HG03558 (cell line): Measurements from ENCODE around the gene LRRC61.
"Not testable (repeated sequence)": the region's sequence is repeated elsewhere in the genome, so short reads cannot be mapped to it uniquely, and the experiment has no call there.

Source experiments
- ATAC-seq: cut with Tn5 transposase; IDR thresholded peaks from one replicate; pipeline ENCODE4 v1.9.1; 2021; ENCODE audit warnings: moderate number of reproducible peaks; ENCODE audit not compliant: unreplicated experiment; ENCODE audit errors: extremely low read depth

Gene LRRC61

DNA sequence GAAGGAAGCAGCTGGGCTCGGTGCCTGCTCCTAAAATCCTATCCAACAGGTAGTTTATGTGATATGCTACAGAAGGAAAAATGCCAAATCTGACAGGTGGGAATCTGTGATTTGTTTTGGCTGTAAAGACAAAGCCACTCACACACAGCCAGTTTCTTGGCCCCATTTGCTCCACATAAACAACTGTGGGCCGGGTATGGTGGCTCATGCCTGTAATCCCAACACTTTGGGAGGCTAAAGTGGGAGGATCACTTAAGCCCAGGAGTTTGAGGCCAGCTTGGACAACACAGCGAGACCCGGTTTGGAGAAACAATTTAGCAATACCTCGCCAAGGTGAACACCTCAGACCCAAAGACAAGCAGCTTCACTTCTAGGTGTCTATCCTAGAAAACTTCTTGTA is 16.8 kb upstream of the LRRC61 start:
- ATAC-seq, result not testable (repeated sequence)

DNA sequence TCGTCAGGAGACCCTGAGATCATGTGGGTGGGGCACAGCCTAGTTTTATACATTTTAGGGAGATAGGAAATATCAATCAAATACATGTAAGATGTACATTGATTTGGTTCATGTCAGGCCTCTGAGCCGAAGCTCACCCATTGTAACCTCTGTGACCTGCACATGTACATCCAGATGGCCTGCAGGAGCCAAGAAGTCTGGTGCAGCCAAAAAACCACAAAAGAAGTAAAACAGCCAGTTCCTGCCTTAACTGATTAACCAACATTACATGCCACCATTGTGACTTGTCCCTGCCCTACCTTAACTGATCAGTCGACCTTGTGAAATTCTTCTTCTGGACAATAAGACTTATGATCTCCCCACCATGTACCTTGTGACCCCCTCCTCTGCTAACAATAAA is 16.0 kb upstream of the LRRC61 start:
- ATAC-seq, result no peak

DNA sequence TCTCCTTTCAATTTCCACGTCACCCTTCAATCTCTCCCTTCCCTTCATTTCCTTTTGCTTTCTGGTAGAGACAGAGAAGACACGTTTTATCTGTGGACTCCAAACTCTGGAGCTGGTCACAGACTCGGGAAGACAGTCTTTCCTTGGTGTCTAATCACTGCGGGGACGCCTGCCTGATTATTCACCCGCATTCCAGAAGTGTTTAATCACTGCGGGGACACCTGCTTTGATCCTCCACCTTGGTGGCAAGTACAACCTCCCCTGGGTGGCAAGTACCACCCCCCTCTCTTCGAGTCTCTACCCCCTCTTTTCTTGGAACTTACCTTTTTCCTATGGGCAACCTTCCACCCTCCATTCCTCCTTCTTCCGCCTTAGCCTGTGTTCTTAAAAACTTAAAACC is 15.3 kb upstream of the LRRC61 start:
- ATAC-seq, result no peak

DNA sequence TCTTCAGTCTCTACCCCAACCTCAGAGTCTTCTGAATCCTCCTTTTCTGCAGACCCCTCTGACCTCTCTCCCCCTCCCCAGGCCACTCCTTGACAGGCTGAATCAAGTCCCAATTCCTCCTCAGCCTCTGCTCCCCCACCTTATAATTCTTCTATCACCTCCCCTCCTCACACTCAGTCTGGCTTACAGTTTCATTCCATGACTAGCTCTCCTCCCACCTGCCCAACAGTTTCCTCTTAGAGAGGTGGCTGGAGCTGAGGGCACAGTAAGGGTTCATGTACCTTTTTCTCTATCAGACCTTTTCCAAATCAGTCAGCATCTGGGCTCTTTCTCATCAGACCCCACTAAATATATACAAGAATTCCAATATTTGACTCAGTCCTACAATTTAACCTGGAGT is 14.6 kb upstream of the LRRC61 start:
- no peak for ATAC-seq

DNA sequence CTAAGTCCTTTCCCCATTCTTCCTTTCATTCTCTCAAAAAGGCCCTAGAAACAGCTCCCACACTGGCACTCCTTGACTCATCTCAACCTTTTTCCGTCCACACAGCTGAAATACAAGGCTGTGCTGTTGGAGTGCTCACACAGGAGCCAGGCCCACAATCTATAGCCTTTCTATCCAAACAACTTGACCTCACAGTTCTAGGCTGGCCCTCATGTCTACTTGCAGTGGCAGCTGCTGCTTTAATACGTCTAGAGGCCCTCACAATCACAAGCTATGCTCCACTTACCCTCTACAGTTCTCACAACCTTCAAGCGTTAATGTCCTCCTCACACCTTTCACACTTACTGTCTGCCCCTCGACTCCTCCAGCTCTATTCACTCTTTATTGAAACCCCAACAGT is 12.0 kb upstream of the LRRC61 start:
- ATAC-seq, result no peak

DNA sequence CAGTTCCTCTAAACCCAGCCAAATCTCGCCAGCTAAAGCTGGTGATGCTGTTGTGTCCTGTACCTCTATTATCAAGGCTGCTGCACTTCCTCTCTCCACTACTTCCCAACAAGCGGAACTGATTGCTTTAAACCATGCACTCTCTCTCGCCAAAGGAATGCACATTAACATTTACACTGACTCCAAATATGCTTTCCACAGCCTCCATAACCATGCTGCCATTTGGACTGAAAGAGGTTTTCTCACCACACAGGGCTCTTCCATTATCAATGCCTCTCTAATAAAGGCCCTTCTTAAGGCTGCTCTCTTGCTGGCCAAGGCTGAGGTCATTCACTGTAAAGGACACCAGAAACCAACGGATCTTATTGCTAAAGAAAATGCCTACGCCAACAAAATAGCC is 11.4 kb upstream of the LRRC61 start:
- ATAC-seq, result no peak

DNA sequence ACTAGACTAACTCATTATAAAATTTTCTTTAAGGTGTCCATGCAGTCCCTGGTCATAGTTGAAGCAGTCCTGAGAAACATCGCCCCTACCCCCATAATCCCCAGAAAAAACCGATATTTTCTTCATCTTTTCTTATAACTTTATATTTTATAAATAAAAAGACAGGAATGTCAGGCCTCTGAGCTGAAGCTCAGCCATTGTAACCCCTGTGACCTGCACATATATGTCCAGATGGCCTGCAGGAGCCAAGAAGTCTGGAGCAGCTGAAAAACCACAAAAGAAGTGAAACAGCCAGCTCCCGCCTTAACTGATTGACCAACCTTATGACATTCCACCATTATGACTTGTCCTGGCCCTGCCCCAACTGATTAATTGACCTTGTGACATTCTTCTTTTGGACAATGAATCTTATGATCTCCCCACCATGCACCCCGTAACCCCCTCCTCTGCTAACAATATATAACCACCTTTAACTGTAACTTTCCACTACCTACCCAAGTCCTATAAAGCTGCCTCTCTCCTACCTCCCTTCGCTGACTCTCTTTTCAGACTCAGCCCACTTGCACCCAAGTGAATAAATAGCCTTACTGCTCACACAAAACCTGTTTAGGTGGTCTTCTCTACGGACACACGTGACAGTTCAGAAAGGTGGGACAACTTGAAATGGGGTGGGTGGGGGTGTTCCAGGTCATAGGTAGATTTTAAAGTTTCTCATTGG is 10.3 kb upstream of the LRRC61 start:
- ATAC-seq, result not testable (repeated sequence)

DNA sequence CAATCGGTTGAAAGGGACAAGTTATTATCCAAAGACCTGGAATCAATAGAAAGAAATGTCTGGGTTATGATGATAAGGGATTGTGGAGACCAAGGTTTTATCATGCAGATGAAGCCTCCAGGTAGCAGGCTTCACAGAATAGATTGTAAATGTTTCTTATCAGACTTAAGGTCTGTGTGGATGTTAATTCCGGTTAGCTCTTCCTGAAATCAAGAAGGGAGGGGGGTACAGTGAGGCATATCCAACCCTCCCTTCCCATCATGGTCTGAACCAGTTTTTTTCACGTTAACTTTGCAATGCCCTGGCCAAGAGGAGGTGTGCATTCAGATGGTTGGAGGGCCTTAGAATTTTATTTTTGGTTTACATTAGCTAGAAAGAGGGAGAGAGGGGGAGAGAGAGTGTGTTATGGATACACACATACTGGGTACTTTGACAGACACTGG is 9.8 kb upstream of the LRRC61 start:
- ATAC-seq, result no peak

DNA sequence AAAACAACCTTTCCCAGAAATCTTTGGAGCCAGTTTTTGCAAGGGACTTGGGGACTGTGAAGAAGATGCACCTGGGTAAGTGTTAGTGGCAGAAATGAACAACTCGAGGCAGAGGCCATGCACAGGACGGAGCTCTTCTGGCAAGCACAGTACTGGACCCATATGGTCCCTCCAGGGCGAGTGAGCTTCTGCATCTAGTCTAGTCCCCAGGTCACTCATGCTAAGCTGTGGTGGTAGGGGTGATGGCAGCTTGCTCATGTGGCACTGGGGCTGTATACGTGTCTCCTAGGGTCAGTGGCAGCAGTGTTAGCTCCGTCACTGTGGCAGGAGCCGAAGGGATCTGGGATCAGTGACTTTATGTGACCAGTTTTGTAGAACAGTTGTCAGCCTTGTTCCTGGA is 9.3 kb upstream of the LRRC61 start:
- ATAC-seq, result no peak

DNA sequence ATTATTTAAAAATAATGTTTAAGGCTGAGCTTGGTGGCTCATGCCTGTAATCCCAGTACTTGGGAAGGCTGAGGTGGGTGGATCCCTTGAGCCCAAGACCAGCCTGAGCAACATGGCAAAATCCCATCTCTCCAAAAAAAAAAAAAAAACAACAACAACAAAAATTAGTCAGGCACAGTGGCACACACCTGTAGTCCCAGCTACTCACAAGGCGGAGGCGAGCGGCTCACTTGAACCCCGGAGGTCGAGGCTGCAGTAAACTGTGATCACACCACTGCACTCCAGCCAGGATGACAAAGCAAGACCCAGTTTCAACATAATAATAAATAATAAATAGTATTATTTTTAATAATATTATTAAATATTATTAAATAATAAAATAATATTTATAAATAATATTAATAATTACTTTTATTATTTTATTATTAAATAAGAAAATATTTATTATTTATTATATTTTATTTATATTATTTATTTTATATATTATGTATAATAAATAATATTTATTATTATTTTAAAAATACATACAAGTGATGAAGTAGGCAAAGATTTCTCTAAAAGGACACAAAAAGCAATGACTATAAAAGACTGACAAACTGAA is 8.4 kb upstream of the LRRC61 start:
- no peak for ATAC-seq

DNA sequence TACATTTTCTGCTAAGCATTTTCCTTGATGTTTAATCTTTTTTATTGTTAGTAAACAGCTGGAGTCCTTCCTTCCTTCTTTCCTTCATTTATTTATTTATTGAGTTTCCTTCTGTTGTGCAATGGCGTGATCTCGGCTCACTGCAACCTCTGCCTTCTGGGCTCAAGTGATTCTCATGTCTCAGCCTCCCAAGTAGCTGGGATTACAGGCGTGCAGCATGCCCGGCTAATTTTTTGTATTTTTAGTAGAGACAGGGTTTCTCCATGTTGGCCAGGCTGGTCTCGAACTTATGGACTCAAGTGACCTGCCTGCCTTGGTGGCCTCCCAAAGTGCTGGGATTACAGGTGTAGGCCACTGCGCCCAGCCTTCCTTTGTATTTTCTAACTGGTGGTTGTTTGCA is 6.2 kb upstream of the LRRC61 start:
- ATAC-seq, result not testable (repeated sequence)

DNA sequence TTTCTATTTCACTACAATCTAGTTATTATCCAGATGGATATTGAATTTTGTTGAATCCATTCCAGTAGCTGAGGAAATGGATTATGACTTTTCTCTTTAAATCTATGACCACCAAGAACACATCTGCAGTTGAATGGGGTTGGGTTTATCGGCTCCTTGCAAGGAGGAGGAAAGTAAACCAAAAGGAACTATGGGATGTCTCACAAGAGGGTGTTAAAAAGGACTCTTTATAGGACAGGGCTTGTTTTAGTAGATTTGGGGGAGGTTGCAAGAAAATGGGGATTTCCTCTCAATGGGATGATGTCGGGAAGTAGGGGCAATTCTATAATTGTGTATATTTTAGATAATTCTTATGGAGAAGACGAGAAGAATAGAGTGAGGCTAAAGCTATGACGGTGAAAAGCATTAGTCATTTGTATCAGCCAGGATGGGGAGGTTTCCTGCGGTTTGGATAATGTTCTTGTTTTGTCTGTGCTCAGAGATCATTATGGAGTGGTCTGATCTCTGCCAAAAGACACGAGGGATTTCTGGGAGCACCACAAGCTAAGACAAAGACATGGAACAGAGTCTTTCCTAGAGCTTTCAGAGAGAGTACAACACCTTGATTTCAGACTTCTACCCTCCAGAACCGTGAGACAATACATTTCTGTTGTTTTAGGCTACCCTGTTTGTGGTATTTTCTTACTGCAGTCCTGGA is 5.3 kb upstream of the LRRC61 start:
- no peak for ATAC-seq

DNA sequence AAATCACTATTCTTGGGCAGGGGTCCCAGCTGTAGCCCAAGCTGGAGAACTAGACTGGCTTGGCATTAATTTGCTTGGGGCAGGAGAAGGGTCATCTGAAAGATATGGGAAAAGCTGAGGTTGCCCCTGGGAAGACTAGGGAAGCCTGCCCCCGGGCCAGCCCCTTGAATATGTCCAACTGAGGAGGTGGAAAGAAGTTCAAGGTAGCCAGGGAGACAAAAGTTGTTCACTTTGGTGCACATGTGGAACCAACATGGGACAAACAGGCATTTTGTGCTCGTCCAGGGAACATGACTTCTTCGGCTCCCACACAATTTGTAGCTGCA is 1.4 kb upstream of the LRRC61 start:
- no peak for ATAC-seq

DNA sequence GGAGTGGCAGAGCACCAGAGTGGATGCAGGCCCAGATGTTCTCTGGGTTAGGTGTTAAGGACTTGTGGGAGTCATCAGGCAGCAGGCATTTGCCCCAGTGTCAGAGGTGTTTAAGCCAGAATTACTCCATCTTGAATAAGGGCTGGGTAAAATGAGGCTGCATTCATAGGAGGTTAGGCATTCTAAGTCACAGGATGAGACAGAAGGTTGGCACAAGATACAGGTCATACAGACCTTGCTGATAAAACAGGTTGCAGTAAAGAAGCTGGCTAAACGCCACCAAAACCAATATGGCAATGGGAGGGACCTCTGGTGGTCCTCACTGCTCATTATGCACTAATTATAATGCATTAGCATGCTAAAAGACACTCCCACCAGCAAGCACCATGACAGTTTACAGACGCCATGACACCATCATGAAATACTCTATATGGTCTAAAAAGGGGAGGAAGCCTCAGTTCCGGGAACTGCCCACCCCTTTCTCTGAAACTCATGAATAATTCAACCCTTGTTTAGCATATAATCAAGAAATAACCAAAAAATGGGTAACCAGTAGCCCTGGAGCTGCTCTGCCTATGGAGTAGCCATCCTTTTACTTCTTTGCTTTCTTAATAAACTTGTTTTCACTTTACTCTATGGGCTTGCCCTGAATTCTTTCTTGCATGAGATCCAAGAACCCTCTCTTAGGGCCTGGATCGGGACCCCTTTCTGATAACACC is 882 bp upstream of the LRRC61 start:
- no peak for ATAC-seq

DNA sequence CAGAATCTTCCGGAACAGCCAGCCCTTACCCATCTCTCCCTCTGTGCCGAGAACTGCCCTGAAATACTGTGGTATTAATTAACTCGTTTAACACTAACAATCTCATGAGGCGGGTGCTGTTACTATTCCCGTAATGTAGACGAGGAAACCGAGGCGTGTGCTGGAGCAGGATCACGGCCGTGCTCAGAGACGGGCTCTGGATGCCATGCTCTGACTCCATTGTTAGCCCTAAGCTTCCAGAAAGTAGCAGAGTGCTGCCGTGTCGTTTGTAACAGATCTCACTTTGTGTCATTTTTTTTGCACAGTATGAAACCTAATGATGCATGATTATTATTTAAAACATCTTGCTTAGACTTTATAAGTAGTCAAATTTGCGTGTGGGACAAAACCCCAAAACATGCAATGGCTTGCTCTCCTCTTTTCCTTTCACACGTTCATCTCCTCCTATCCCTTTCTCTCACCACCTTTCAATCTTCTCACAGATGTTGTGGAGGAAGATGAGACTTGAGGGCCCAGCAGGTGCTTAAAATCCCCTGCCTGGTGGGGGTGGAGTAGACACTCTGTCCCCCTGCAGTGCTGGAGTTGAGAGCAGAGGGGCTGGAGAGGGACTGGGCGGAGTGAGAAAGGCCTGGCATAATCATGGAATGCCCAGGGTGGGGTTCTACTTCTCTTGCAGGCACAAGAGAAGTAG is 672 bp downstream of the LRRC61 start:
- no peak for ATAC-seq

DNA sequence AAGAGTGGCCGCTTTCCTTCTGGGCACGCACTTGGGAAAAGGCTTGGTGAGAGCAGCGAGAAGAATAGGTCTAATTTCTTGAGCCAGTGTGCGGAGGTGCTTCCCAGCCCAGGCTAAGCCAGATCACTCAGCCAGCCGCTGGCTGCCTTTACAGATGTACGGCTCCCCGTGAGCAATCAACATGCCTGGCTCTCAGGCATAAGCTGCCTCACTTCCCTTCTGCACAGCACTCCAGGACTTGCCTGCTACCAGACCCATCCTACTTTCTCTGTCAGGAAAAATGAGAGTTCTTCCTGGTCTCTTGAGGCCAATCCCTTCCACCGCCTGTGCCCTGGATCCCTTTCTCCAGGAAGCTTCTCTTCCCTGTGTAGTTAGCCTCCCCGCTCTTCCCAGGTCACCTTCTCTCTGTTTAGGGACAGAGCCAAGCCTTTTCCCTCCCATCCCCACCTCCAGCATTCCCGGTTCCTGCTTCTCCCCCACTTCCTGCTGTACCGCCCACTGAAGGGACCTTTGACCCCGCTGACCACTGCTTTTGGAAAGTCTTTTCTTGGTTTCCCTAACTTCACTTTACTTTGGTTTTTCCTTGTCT is 1.3 kb downstream of the LRRC61 start:
- no peak for ATAC-seq

DNA sequence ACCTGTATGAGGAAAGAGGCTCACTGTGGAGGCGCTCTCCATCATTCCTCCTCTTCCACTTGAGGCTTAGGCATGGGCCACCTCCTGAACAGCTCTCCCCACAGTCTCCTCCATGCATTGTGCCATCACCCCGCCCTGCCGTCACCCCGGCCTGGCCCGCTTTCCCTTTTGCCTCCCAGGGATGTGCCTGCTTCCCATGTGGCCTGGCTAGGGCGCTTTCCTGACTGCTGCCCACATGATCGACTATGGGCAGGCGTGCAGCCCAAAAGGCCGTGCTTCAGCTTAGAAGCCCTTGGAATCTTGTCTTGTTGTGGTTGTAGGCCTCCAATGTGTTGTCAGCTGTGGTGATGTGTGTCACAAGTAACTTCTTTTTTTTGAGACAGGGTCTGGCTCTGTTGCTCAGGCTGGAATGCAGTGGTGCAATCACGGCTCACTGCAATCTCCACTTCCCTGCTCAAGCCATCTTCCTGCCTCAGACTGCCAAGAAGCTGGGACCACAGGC is 2.0 kb downstream of the LRRC61 start:
- ATAC-seq, result no peak

DNA sequence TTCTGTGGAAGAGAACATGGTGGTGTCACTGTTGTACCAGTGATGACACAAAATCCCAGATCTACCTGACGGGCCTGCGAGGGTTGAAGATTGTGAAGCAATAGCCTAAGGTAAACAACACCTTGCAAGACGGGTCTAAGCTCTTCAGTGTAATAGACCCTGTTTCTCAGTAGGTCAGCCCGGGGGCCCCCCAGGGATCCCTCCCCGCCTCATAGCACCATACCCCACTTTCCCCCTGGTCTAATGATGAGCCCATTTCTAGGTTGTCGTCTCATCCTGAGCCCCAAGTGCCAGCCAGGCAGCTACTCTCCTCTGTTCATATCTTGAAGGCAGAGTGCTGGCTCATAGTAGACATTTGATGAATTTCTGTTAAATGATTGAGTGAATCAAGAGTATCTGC is 2.7 kb downstream of the LRRC61 start:
- ATAC-seq, result no peak

DNA sequence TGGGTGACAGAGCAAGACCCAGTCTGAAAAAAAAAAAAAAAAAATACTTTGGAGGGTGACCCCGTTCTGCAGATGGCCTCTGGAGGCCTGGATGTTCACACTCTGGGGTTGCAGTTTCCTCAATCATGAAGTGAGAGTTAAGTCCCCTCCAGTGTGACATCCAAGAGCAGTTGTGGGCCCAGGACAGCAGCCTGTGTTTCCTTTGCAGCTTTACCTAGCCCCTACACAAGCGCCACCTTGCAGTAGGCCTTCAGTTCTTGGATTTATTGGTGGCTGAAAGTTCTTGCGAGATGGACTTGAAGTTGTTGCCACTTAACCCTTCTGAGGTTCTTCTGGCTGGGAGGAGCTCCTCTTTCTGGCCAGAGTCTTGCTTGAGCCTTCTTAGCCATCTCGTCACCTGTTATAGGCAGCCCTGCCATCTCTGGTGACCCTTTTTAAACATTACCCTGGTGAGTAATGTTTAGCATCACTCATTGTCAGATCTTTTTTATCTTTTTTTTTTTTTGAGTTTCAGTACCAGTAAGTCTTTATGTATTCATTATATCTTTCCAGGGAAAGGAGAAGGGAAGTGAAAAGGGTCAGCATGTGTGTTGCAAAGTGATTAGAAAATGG is 3.6 kb downstream of the LRRC61 start:
- ATAC-seq, result no peak

DNA sequence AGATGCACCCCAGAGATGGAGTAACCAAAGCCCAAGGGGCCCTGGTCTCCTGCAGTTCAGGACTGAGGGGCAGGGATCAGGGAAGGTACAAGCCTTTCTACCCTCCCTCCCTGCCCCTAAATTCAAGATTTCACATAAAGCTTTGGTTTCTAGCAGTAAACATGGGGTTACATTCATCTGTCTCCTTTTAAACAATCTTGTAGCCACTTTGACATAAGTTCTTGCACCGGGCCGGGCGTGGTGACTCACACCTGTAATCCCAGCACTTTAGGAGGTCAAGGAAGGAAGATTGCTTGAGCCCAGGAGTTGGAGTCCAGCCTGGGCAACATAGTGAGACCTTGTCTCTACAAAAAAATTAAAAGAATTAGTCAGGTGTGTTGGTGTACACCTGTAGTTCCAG is 4.2 kb downstream of the LRRC61 start:
- no peak for ATAC-seq
